ENCODE data around the gene ACSS1.

ACSS1 gene

DNA sequence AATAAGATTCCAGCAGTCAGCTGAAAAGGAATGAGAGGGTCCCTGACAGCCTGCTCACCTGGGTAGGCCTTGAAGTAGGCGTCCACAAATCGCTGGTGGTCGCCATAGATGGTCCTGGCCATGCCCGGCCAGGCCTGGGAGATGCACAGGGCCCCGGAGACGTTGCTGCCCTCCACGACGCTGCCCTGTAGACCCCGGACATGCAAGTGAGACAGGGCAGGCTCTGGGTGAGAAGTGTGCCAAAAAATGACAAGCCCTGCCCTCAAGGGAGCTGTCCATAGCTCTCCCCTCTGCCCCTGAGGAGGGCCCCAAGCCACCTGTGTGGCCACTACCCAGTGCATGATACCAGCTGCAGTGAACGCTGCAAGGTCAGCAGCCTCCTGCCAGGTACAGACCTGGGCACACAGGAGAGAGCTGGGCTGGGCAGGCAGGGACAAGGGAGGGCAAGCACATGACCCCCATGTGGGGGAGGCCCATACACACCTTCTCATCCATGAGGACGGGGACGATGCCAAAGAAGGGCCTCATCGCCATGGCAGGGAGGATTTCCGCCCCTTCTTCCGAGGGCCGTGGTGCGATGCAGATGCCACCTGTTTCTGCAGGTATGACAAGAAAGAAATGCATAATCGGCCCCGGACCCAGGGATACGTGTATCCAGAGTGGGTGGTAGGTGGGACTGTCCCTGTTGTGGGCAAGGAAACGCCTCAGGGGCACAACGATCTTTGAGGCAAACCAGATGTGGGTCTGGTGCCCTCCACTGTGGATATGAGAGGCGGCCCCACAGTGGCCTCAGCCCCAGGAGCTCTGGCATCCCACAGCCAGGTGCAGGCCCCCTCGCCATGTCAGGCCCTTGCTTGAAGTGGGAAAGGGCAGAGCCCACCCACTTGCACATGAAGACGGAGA lies 44.2 kb downstream of the ACSS1 start:
- no peak overlapping the region for H3K27ac ChIP-seq (ENCODE audit: low read depth, low read length)
- no peaks in the 10 kb centered on the region for H3K27me3 ChIP-seq (ENCODE audit: control insufficient read depth, low read length)
- no peaks in the 10 kb centered on the region for H3F3A ChIP-seq (ENCODE audit: control insufficient read depth, insufficient read depth)
- H3K4me3 ChIP-seq (ENCODE audit: low read length), result no peak overlapping the region
- H3K4me1 ChIP-seq (ENCODE audit: control insufficient read depth, low read length), result no peaks in the 10 kb centered on the region
- H3K4me2 ChIP-seq (ENCODE audit: low read length), result no peak overlapping the region
- H3K9me3 ChIP-seq (ENCODE audit: control insufficient read depth, insufficient read depth, low read length), result no peaks in the 10 kb centered on the region
- H3K9me2 ChIP-seq (replicated peaks; ENCODE audit: control insufficient read depth, low read length), result no peaks in the 10 kb centered on the region
- H4K20me1 ChIP-seq (ENCODE audit: control insufficient read depth, insufficient read depth, low read depth, low read length), result no peaks in the 10 kb centered on the region
- TF ChIP-seq, protein P1, sequence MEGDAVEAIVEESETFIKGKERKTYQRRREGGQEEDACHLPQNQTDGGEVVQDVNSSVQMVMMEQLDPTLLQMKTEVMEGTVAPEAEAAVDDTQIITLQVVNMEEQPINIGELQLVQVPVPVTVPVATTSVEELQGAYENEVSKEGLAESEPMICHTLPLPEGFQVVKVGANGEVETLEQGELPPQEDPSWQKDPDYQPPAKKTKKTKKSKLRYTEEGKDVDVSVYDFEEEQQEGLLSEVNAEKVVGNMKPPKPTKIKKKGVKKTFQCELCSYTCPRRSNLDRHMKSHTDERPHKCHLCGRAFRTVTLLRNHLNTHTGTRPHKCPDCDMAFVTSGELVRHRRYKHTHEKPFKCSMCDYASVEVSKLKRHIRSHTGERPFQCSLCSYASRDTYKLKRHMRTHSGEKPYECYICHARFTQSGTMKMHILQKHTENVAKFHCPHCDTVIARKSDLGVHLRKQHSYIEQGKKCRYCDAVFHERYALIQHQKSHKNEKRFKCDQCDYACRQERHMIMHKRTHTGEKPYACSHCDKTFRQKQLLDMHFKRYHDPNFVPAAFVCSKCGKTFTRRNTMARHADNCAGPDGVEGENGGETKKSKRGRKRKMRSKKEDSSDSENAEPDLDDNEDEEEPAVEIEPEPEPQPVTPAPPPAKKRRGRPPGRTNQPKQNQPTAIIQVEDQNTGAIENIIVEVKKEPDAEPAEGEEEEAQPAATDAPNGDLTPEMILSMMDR (IDR thresholded peaks at IDR 0.05; ENCODE audit: low read depth, low read length, poor library complexity, severe bottlenecking), result no peak
- TF ChIP-seq EZH2phosphoT487 (IDR thresholded peaks at IDR 0.05; ENCODE audit: borderline replicate concordance, low read length), result no peak
- no peaks in the 10 kb centered on the region for H3K79me2 ChIP-seq (ENCODE audit: control insufficient read depth, low read length)
- no peaks in the 10 kb centered on the region for H3K36me3 ChIP-seq (ENCODE audit: control insufficient read depth, low read length)

GRCh38 chr20:25012616-25013189 lies 45.2 kb downstream of the ACSS1 start:
- Histone ChIP-seq H3K4me3 (ENCODE audit: low read length) (no peak overlapping the region), H3K27me3 (ENCODE audit: control insufficient read depth, low read length) (no peaks in the 10 kb centered on the region), H3K36me3 (ENCODE audit: control insufficient read depth, low read length) (no peaks in the 10 kb centered on the region), H3K27ac (ENCODE audit: low read depth, low read length) (no peak overlapping the region), H3K79me2 (ENCODE audit: control insufficient read depth, low read length) (no peaks in the 10 kb centered on the region), H3K4me2 (ENCODE audit: low read length) (no peak overlapping the region), H3K9me3 (ENCODE audit: control insufficient read depth, insufficient read depth, low read length) (no peaks in the 10 kb centered on the region), H4K20me1 (ENCODE audit: control insufficient read depth, insufficient read depth, low read depth, low read length) (no peaks in the 10 kb centered on the region), H3F3A (ENCODE audit: control insufficient read depth, insufficient read depth) (no peaks in the 10 kb centered on the region), H3K4me1 (ENCODE audit: control insufficient read depth, low read length) (no peaks in the 10 kb centered on the region), H3K9me2 (replicated peaks; ENCODE audit: control insufficient read depth, low read length) (no peaks in the 10 kb centered on the region)
- TF ChIP-seq, protein P1 (IDR thresholded peaks at IDR 0.05; ENCODE audit: low read depth, low read length, poor library complexity, severe bottlenecking), result no peak
- TF ChIP-seq EZH2phosphoT487 (IDR thresholded peaks at IDR 0.05; ENCODE audit: borderline replicate concordance, low read length), result no peak

DNA sequence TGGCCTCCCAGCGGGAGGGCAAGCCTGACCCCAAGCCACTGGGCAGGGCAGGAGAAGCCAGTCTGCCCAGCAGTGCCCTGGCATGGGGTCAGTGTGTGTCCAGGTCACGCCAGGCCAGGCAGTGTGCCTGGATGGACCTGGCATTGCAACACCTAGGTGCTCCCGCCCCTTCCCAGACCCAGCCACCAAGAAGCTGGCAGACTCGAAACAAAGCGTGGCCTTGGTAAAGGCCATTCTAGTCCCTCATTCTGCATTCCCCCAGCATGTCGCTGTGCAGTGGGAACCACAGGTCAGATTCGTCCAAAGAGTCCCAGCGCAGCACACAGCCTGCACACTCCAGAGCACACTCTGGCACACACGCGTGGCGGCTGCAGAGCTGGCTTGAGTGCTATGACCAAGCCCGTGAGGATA lies 46.1 kb downstream of the ACSS1 start:
- no peaks in the 10 kb centered on the region for H4K20me1 ChIP-seq (ENCODE audit: control insufficient read depth, insufficient read depth, low read depth, low read length)
- H3K4me2 ChIP-seq (ENCODE audit: low read length), result no peak overlapping the region
- no peaks in the 10 kb centered on the region for H3K79me2 ChIP-seq (ENCODE audit: control insufficient read depth, low read length)
- no peaks in the 10 kb centered on the region for H3K9me3 ChIP-seq (ENCODE audit: control insufficient read depth, insufficient read depth, low read length)
- TF ChIP-seq, protein P1 (IDR thresholded peaks at IDR 0.05; ENCODE audit: low read depth, low read length, poor library complexity, severe bottlenecking), result no peak
- TF ChIP-seq EZH2phosphoT487 (IDR thresholded peaks at IDR 0.05; ENCODE audit: borderline replicate concordance, low read length), result no peak
- H3K4me3 ChIP-seq (ENCODE audit: low read length), result no peak overlapping the region
- no peaks in the 10 kb centered on the region for H3K4me1 ChIP-seq (ENCODE audit: control insufficient read depth, low read length)
- no peaks in the 10 kb centered on the region for H3K36me3 ChIP-seq (ENCODE audit: control insufficient read depth, low read length)
- no peak overlapping the region for H3K27ac ChIP-seq (ENCODE audit: low read depth, low read length)
- no peaks in the 10 kb centered on the region for H3F3A ChIP-seq (ENCODE audit: control insufficient read depth, insufficient read depth)
- no peaks in the 10 kb centered on the region for H3K27me3 ChIP-seq (ENCODE audit: control insufficient read depth, low read length)
- H3K9me2 ChIP-seq (replicated peaks; ENCODE audit: control insufficient read depth, low read length), result no peaks in the 10 kb centered on the region

Measured in DOHH2 (cell line).